GM06990 (cell line): Measurements from ENCODE around the gene DMBT1.

Source experiments
- DNase-seq: peaks from one replicate; pipeline ENCODE4 v3.0.0-alpha.2; 2011; ENCODE audit not compliant: insufficient read length; ENCODE audit errors: extremely low read depth
- H3K27me3 ChIP-seq: replicated peaks from 2 replicates; pipeline ENCODE4 v1.6.0; 2011; ENCODE audit warnings: low read length; ENCODE audit not compliant: control insufficient read depth, insufficient read depth
- H3K36me3 ChIP-seq: 2 replicates; pipeline ENCODE4 v1.5.1; 2011; ENCODE audit warnings: low read length; ENCODE audit not compliant: control insufficient read depth, insufficient read depth
- H3K4me3 ChIP-seq: replicated peaks from 2 replicates; pipeline ENCODE4 v1.5.1; 2011; ENCODE audit warnings: low read depth, mild to moderate bottlenecking, control low read depth, low read length
- CTCF ChIP-seq: IDR thresholded peaks from 2 replicates; pipeline ENCODE4 v1.5.1; 2011; ENCODE audit warnings: low read length, control low read depth, mild to moderate bottlenecking, inconsistent platforms; ENCODE audit not compliant: insufficient read depth, poor library complexity, severe bottlenecking

DMBT1 gene

GRCh38 chr10:122537545-122537944 lies 23.0 kb upstream of the DMBT1 start:
- Histone ChIP-seq H3K27me3 (peaks cover 3% of the 10 kb centered on the region), H3K4me3 (no peak overlapping the region), H3K36me3 (no peaks in the 10 kb centered on the region)
- TF ChIP-seq CTCF = no peak
- DNase-seq = no peak

GRCh38 chr10:122541541-122542002 lies 19.0 kb upstream of the DMBT1 start:
- no peak for TF ChIP-seq CTCF
- no peak for DNase-seq
- H3K27me3 ChIP-seq = peaks cover 3% of the 10 kb centered on the region
- H3K4me3 ChIP-seq = no peak overlapping the region
- no peaks in the 10 kb centered on the region for H3K36me3 ChIP-seq

GRCh38 chr10:122543676-122544445 lies 16.7 kb upstream of the DMBT1 start:
- Histone ChIP-seq H3K36me3 (no peaks in the 10 kb centered on the region), H3K27me3 (peaks cover 3% of the 10 kb centered on the region), H3K4me3 (no peak overlapping the region)
- DNase-seq = no peak
- TF ChIP-seq CTCF = no peak

- Histone ChIP-seq H3K4me3 (no peak overlapping the region), H3K36me3 (no peaks in the 10 kb centered on the region), H3K27me3 (peaks cover 3% of the 10 kb centered on the region)
- DNase-seq = no peak
- TF ChIP-seq CTCF = no peak
Observed at GRCh38 chr10:122544493-122544892, 16.1 kb upstream of the DMBT1 start.

DNA sequence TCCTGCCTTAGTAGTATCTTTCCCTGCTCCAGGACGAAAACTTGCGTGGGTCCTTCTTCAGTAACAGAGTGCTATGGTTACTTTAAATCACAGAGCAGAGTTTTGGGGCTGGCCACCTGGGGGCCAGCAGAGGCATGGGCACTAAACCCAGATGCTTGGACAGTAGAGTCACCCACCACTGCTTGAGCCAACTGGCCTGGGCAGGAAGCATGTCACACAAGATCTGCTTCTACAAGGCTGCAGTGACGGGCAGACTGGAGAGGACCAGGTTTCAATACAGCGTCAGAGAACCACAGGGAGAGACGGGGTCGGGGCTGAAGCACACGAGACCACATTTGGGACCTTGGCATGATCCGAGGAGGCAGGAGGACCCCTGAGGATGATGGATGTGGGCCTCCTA lies 14.3 kb upstream of the DMBT1 start:
- Histone ChIP-seq H3K36me3 (no peaks in the 10 kb centered on the region), H3K27me3 (no peaks in the 10 kb centered on the region), H3K4me3 (no peak overlapping the region)
- TF ChIP-seq CTCF = no peak
- no peak for DNase-seq
